Liver (tissue), 3 donors: ENCODE results near the gene ONECUT1.

Experiments used
- CTCF ChIP-seq: fragments of 150-350 bp; IDR thresholded peaks from 2 replicates; pipeline ENCODE4 v1.5.1; 2017; ENCODE audit warnings: improper control_type of control experiment, low read depth, low read length; ENCODE audit not compliant: missing input control
- RXRA ChIP-seq, 2 donors: IDR thresholded peaks; 2 replicates each; pipeline ENCODE4 v1.6.1; 2017 to 2018; ENCODE audit warnings: antibody characterized with exemption in 2 of 2, mild to moderate bottlenecking in 1 of 2
- donor health status: healthy.
- donor health status: healthy.

GRCh38 chr15:52728899-52729298 lies 61.2 kb downstream of the ONECUT1 start:
- TF ChIP-seq CTCF (no peak), RXRA (IDR thresholded peaks at IDR 0.05) (no peak)
